Non-pigmented ciliary epithelial cell (primary cell): ENCODE results near the gene UBXN4.
A peak's percentile ranks its signal among the peaks of the same experiment; 100 is the strongest.
"Not testable (repeated sequence)": the region's sequence is repeated elsewhere in the genome, so short reads cannot be mapped to it uniquely, and the experiment has no call there.

Experiments used
- DNase-seq: peaks from one replicate; pipeline ENCODE4 v3.0.0-alpha.2; 2010; ENCODE audit warnings: low read depth

Gene UBXN4

DNA sequence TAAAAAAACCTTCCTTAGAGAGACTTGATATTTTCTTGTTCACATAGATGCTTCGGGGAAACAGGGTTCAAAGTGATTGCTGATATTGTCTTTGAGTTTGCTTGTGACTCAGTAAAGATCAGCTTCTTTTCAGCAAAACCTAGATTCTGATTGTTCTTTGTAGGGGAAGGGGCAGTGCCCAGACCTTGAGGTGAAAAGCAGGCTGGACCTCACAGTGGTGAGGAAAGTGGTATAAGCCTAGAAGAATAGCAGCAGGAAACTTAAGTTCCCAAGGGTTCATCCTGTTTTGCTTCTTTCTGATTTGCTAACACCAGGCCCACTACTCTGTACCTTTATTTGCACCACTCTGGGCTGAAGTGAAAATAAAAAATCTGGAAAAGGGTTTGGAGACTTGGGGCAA lies 20.9 kb downstream of the UBXN4 start:
- no peak for DNase-seq

DNA sequence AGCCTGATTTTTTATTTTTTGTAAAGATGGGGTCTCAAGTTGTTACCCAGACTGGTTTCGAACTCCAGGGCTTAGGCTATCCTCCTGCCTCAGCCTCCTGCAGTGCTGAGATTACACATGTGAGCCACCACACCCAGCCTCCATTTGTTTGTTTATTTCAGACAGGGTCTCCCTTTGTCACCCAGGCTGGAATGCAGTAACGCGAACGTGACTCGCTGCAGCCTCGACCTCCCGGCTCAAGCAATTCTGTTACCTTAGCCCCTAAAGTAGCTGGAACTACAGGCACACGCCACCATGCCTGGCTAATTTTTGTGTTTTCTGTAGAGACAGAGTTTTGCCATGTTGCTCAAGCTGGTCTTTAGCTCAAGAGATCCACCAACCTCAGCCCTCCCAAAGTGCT lies 27.2 kb downstream of the UBXN4 start:
- no peak for DNase-seq

DNA sequence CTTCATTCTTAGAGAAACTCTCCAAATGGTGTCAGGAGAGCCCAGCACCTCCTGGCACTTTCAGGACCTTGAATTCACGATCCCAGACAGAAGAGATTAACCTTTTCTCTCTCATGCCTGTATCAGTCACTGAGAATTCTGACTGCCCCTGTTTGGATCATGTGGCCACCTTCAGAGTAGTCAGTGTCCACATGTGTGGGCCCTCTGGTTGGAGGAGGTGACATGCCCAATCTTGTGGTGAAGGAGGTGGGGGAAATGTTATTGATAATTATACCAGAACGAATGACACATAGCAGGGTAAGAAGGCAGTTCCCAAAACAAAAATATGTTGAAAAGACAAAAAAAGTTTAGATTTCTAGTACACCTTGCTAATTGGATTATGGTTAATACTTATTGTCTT lies 31.7 kb downstream of the UBXN4 start:
- DNase-seq = no peak

DNA sequence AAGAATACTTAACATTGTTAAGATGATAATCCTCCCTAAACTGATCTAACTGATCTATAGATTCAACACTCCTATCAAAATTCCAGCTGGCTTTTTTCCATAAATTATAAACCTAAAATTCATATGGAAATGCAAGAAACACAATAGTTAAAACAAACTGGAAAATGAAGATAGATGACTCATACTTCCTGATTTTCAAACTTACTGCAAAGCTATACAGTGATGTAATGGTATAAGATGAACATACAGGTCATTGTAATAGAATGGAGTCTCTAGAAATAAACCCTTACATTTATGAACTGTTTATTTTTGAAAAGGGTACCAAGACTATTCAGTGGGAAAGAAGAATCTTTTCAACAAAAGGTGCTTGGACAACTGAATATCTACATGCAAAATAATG lies 32.3 kb downstream of the UBXN4 start:
- DNase-seq = no peak

DNA sequence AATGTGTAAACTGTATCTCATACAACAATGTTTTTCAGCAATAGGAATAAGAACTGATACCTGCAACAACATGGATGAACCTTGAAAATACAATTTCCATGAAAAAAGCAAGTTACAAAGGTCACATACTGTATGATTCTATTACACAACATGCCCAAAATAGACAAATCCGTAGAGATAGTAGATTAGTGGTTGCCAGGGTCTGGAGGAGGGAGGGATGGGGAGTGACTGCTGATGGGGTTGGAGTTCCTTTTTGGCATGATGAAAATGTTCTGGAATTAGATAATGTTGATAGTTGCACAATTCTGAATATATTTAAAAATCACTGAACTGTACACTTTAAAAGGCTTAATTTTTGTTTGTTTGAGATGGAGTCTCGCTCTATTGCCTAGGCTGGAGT lies 33.8 kb downstream of the UBXN4 start:
- DNase-seq = no peak

DNA sequence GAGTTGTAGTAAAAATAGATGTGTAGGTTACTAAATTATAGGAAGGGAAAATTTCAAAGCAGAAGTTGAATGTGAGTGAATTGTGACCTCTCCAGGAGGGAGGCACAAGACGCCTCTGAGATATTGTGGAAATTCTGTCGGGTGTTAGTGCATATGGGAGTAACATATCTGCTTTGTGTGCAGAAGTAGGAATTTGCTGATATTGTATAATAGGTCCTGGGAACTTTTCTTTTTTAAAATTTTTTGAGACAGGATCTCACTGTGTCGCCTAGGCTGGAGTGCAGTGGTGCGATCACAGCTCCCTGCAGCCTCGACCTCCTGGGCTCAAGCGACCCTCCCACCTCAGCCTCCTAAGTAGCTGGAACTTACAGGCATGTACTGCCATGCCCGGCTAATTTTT lies 34.7 kb downstream of the UBXN4 start:
- DNase-seq = no peak

DNA sequence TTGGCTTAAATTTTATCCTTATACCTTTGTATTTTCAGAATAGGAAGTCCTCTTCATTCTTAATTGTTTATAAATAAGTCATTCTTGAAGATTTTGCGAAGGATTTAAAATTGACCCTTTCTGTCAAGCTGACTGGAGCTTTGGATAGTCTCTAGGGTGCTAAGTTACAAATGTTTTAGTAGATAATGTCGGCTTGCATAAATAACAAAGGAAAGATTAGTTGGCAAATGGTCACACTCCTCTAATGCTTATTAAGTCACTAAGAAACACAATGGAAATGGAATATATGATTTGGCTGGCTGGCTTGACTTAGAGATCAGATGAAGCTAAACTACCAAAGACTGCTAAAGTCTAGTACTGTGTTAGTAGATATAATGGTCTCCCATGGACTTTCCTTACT lies 40.6 kb downstream of the UBXN4 start:
- no peak for DNase-seq

DNA sequence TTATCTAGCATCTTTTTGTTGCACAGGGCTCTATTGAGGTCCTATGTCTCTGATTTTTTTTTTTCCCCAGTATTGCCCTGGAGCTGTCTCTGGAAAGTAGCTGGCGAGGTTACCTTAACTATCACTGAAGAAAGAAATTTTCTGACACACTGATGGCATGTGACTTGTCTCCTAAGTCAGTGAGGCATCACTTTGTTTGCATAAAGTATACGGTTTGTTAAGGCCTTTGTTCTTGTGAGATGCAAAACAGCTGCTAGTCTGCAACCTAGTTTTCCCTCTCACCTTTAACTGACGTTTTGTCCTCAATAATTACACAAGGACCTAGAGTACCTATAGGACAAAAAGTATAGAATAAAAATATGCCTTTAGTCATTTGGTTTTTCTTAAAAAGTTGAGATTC lies 41.8 kb downstream of the UBXN4 start:
- no peak for DNase-seq

DNA sequence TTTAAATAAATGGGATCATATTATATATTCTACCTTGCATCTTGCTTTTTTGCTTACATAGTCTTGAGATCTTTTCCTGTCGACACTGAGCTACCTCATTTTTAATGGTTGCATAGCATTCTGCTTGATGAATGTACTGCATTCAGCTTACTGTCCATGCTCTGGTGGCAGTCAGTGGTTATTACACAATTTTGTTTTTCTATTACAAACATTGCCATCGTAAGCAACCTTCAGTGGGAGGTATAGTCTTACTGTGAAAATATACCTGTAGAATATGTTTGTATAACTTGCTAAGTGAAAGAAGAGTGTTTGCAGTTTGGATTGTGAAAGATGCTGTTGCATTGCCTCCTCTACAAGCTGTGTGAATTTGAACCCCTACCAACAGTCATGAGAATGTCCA lies 43.4 kb downstream of the UBXN4 start:
- DNase-seq = no peak

DNA sequence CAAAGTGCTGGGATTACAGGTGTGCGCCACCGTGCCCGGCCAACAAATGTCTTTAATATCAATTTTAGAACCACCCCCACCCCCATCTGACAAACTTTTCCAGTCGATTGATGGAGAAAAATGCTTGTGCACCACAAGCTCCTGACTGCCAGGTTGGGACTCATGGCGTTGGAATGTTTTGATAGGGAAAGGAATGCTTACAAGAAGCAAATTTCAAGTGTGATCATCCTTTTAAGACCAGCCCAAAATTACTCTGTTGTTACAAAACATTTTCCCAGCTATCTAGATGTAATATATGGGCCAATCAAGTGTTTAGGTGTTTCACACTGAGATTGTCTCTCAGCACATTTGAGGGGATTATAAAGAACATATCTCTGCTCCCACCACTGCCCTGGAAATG lies 45.2 kb downstream of the UBXN4 start:
- DNase-seq = peak; percentile 95

DNA sequence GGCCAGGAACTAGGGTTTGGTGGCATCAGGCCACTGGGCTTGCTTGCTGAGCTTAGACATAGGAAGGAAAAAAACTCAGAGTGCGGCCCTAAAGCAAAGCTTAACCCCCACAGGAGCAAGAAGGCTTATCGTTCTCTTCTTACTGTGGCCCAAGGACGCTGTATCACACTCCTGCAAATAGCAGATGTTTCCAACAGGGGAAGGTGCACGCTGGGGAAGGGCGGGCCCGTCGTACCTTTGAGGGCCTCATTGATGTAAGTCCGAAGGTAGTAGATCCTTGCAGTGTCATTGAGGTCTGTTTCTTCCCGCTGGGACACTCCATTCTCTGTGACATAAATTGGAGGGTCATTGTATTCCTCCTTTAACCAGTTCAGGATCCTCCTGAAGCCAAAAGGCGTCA lies 48.8 kb downstream of the UBXN4 start:
- DNase-seq = no peak

DNA sequence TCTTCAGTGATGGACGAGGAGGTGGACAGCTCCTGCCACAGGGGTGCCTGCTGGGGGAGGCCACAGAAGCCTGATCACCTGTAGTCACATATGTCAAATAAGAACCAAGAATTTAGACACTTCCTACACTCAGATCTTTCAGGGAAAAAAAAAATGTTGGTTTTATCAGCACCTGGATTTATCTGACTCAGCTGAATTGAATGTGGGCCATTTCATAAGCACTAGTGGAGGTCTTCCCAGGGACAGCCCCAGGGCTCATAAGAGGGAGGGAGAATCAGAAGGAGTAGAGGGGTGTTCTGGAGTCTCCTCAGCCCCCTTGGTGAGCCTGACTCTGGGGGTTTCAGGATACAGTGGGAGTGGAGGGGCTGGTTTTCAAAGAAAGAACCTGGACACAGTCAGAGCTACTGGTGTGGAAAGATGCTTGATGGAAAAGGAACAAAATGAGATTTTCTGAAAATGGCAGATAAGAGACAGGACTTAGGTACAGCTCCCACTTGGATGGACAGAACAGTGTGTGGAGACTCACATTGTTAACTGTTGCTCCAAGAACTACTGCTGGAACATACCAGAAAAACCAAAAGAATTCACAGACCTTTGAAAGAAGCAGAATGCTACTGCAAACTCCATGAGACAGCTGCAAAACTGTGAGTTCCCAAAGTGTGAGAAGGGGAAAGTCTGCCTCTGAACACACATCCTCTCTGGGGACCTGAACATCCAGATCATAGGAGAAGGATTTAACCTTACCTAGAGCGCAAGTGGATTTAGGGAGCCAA lies 49.9 kb downstream of the UBXN4 start:
- no peak for DNase-seq

DNA sequence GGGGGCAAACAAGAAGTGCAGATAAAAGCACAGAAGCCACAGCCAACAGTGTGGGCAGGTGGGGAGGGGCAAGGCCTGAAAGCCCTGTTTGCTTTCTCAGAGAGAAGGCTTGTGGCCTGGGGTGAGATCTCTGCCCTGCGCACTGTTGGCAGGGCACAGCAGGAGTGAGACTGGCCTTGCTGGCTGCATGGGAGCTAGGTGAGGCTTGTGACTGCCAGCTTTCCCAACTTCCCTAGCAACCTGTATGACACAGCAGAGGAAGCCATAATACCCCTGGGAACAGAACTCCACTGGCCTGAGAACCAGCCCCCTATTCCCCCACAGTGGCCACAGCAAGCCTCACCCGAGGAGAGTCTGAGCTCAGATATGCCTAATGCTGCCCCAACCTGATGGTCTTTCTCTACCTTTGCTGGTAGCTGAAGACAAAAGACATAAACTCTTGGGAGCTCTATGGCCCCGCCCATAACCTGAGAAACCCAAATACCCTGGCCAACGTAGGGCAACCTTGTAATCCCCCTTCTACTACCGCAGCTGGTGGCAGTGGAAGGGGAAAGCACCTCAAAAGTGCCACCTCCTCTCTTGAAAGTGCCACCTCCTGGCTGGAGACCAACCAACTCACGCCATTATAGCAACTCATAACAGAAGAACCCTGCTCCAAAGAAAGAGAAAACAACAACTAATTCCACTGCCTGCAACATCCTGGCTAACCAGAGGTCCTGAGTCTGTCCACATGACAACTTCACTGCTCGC lies 50.9 kb downstream of the UBXN4 start:
- DNase-seq = no peak

DNA sequence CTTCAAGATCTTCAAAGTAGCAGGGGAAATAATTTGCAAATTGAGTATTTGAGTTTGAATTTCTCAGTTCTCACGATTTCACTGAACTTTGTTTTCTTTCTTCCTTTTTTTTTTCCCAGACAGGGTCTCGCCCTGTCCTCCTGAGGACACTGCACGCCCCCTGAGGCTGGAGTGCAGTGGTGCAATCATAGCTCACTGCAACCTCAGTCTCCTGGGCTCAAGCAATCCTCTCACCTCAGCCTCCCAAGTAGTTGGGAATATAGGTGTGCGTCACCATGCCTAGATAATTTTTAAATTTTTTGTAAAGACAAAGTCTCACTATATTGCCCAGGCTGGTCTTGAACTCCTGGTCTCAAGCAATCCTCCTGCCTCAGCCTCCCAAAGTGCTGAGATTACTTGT lies 54.0 kb downstream of the UBXN4 start:
- not testable (repeated sequence) for DNase-seq

DNA sequence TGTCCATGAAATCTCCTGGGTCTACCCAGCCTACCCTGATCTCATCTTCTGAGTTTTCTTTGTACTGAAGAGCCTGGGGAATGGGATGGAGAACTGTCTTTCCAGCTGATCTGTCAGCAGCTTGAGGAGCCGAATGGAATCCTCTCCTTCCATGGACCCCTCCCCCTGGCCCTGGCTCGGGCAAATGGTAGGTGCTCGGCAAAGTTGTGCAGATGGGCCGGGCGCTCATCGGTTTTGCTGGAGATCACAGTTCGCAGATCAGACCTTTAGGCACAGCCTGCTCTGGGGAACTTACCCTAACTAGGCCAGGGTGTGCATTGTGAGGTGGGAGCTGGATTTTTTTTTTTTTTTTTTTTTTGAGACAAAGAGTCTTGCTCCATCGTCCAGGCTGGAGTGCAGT lies 55.0 kb downstream of the UBXN4 start:
- no peak for DNase-seq

DNA sequence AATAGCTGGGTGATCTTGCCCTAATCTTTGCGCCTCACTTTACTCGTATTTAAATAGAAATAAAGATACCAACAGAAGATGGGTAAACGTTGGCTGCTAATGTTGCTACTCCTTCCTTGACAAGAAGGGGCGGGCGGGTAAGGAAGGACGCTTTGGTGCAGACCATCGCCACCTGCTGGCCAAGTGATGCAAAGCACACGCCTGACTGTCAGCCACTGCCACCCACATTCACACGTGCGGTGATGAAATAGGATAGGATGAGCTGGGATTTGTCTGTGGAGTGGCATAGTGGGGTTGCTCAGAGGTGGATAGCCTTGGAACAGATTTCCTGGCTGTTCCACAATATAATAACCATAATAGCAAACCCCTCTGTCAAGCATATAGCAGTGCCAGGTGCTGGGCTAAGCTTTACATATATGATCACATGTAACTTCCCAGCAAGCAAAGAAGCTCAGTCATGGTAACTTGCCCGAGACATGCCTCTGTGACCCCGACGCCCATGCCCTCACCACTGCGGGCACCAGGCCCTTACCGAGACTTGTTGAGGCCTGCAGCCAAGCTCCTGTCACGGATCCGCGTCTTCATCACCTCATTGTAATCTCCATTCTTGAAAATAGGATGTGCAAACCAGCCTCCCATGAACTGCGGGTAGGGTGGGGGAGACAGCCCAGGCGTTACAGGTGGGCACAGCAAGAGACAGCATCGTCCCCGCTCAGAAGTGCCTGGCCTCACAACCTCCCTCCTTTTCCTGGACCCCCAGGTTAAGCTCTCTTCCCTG lies 56.0 kb downstream of the UBXN4 start:
- no peak for DNase-seq

DNA sequence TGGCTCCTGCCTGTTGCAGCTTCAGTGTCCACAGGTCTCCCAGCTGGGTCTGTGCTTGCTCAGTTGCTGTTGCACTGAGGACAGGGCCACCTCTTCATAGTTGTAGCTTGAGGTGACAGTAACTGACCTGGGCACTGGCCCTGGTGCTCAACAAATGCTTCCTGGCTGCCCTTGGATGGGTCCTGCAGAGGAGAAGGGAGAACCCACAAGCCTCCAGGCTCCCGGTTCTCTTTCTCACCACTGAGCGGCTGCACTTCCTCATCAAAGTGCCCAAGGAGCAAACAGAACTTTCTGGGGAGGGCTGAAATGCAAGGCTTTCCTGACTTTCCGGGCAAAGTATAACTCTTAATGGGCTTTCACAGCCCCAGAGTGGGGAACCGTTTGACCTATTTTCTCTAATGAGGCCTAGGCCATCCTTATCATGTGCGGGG lies 56.6 kb downstream of the UBXN4 start:
- DNase-seq = no peak

DNA sequence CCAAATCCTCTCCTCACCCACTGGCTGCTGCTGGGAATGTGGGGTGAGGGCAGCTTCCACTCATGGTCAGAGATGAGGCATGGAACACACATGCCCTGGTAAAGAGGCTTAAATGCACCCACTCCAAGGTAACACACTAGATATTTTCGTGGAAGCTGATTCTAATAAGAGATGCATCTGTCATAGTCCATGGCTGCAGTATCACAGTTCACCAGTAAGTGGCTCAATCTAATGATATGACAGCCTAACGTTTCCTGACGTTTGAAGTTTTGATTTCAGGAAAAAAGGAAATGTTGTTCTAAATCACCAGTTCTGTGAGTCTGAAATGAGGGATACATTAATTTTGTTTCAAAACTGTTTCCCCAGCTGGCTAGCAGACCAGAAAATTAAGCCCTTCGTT lies 57.1 kb downstream of the UBXN4 start:
- no peak for DNase-seq

DNA sequence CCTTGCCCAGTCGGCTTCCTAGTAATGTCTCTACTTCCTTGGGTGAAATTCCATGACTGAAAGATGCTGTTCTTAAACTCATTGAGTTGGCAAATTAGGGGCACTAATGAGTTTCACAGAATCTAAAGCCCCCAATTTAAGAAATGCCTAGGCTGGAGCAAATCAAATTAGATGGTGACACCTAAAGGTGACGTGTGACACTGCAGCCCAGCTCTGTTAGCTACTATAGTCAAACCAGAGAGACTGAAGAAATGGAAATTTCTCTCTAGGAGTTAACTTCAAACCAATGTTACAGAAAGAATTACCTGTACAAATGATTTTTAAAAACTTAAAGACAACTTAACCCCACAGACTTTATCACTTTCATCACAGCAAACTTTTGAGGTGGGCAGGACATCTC lies 58.1 kb downstream of the UBXN4 start:
- DNase-seq = no peak

DNA sequence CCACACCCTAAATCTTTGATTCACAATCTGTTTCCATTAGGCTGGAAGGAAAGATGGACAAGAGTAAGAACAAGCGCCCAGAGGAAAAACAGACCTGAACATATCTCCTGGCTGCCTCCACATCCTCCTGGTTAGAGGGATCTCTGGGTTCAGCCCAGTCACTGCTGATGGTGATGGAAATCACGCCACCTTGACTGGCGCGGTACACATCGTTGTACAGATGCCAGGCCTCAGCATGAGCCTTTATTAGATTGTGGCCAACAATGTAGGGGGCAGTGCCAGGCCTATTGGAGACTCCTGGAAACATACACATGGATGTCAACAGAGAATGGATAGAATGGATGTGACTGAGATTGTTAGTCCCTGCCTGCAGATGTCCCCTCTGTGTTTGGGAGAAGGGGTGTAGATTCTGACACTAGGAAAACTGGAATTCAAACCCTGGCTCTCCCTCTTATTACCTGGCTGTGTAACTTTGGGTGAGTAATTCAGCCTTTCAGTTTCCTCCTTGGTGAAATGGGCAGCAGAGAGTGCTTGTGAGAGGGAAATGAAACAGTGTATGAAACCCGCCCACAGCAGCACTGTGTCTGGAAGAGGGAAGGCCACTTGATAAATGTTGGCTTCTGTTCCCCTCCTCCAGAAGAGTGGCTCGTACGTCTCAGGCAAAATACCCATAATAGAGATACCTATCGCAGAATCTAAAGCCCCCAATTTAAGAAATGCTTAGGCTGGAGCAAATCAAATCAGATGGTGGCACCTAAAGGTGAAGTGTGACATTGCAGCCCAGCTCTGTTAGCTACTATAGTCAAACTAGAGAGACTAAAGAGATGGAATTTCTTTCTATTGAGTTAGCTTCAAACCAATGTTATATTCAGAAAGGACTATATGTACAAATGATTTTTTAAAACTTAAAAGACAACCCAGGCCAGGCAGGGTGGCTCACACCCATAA lies 59.1 kb downstream of the UBXN4 start:
- no peak for DNase-seq

DNA sequence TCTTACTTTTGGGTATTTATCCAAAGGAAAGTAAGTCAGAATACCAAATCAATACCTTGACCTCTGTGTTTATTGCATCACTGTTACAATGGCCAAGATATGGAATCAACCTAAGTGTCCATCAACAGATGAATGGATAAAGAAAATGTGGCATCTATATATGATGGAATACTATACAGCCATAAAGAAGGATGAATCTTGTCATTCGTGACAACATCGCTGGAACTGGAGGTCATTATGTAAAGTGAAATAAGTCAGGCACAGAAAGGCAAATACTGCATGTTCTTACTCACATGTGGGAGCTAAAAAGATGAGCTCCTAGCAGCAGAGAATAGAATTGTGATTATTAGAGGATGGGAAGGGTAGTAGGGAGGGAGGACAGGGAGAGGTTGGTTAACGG lies 60.7 kb downstream of the UBXN4 start:
- no peak for DNase-seq

DNA sequence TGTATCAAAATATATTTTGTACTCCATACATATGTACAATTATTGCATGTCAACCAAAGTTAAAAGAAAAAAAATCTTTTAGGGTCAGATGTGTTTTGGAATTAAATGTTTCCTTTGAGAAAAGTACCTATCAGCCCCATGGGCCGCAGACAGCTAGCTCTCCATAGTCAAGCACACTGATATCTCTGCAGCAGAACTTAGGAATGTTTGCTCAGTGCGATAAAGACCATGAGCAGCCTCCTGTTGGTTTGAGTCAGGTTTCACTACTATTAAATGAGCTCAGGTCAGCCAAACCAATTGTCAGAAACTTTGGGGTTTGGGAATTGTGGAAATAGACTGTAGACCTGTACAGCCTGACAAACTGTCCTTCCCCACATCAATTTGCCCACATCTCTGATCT lies 61.6 kb downstream of the UBXN4 start:
- no peak for DNase-seq
